ENCODE data around the gene KMT2D.

KMT2D gene

GRCh38 chr12:49015196-49015595 lies 45.4 kb downstream of the KMT2D start:
- DNase-seq: no peak

GRCh38 chr12:49014547-49014946 lies 46.0 kb downstream of the KMT2D start:
- no peak for DNase-seq

GRCh38 chr12:49013428-49013827 lies 47.2 kb downstream of the KMT2D start:
- DNase-seq: no peak

GRCh38 chr12:49012739-49013138 lies 47.9 kb downstream of the KMT2D start:
- no peak for DNase-seq

All from activated CD4-positive, alpha-beta T cell treated with anti-CD3 and anti-CD28 coated beads, Interleukin-2, amount 50 U/mL, for 4 hours (primary cell).